H9 (cell line): Measurements from ENCODE around the gene FAM221B. TPM values are rescaled to one million over a fixed set of nuclear protein-coding genes. Genes with fewer than 3 reads are reported as not detected.

Experiments used
- DNase-seq: peaks from one replicate; pipeline ENCODE4 v3.0.0-alpha.2; 2017
- H2AFZ ChIP-seq: one replicate; pipeline ENCODE4 v1.6.1; 2013; ENCODE audit warnings: mild to moderate bottlenecking, low read length, control low read depth, moderate library complexity
- H2AK5ac ChIP-seq: 2 replicates; pipeline ENCODE4 v1.6.1; 2013; ENCODE audit warnings: low read length, control low read depth, mixed read lengths; ENCODE audit not compliant: insufficient read length
- H2BK120ac ChIP-seq: one replicate; pipeline ENCODE4 v1.6.1; 2013; ENCODE audit warnings: low read depth, mild to moderate bottlenecking, low read length, control low read depth, inconsistent platforms; ENCODE audit not compliant: poor library complexity, severe bottlenecking
- H2BK12ac ChIP-seq: 2 replicates; pipeline ENCODE4 v1.6.1; 2013; ENCODE audit warnings: low read length, control low read depth, mixed read lengths, low read depth; ENCODE audit not compliant: insufficient read length
- H2BK15ac ChIP-seq: 2 replicates; pipeline ENCODE4 v1.6.1; 2013; ENCODE audit warnings: low read depth, low read length, control low read depth
- H2BK20ac ChIP-seq: one replicate; pipeline ENCODE4 v1.6.1; 2013; ENCODE audit warnings: low read depth, mild to moderate bottlenecking, low read length, control low read depth, inconsistent platforms; ENCODE audit not compliant: poor library complexity, severe bottlenecking
- H2BK5ac ChIP-seq: 2 replicates; pipeline ENCODE4 v1.6.1; 2013; ENCODE audit warnings: low read length, control low read depth, mixed read lengths; ENCODE audit not compliant: insufficient read length
- H3K14ac ChIP-seq: 2 replicates; pipeline ENCODE4 v1.6.1; 2013; ENCODE audit warnings: low read length, control low read depth; ENCODE audit not compliant: insufficient read depth
- H3K18ac ChIP-seq: 2 replicates; pipeline ENCODE4 v1.6.1; 2013; ENCODE audit warnings: low read depth, mild to moderate bottlenecking, mixed read lengths, low read length, control low read depth; ENCODE audit not compliant: insufficient read length
- H3K23ac ChIP-seq: 2 replicates; pipeline ENCODE4 v1.6.1; 2013; ENCODE audit warnings: low read length, control low read depth, mixed read lengths, low read depth; ENCODE audit not compliant: insufficient read length
- H3K23me2 ChIP-seq: 2 replicates; pipeline ENCODE4 v1.6.1; 2013; ENCODE audit warnings: low read depth, mild to moderate bottlenecking, mixed read lengths, low read length, control low read depth; ENCODE audit not compliant: insufficient read length, poor library complexity, severe bottlenecking
- H3K27ac ChIP-seq: 2 replicates; pipeline ENCODE4 v1.5.1; 2013; ENCODE audit warnings: low read length, control low read depth, mixed read lengths, low read depth; ENCODE audit not compliant: insufficient read length
- H3K27me3 ChIP-seq: 2 replicates; pipeline ENCODE4 v1.6.1; 2013; ENCODE audit warnings: low read length, control low read depth, inconsistent platforms; ENCODE audit not compliant: insufficient read depth
- H3K4ac ChIP-seq: 2 replicates; pipeline ENCODE4 v1.6.1; 2013; ENCODE audit warnings: low read depth, mild to moderate bottlenecking, control low read depth, inconsistent platforms, low read length, moderate library complexity
- H3K4me1 ChIP-seq: 2 replicates; pipeline ENCODE4 v1.6.1; 2013; ENCODE audit warnings: low read length, control low read depth, inconsistent platforms; ENCODE audit not compliant: insufficient read depth
- H3K4me2 ChIP-seq: 2 replicates; pipeline ENCODE4 v1.6.1; 2013; ENCODE audit warnings: low read length, control low read depth, mixed read lengths; ENCODE audit not compliant: insufficient read length, insufficient read depth
- H3K56ac ChIP-seq: 2 replicates; pipeline ENCODE4 v1.6.1; 2013; ENCODE audit warnings: low read depth, mild to moderate bottlenecking, mixed read lengths, low read length, control low read depth; ENCODE audit not compliant: insufficient read length
- H3K79me1 ChIP-seq: 2 replicates; pipeline ENCODE4 v1.6.1; 2013; ENCODE audit warnings: low read depth, mild to moderate bottlenecking, moderate library complexity, low read length, control low read depth, inconsistent platforms; ENCODE audit not compliant: insufficient read depth, poor library complexity, severe bottlenecking
- H3K79me2 ChIP-seq: 2 replicates; pipeline ENCODE4 v1.6.1; 2013; ENCODE audit warnings: low read length, control low read depth, inconsistent platforms; ENCODE audit not compliant: insufficient read depth
- H3K9ac ChIP-seq: 2 replicates; pipeline ENCODE4 v1.6.1; 2013; ENCODE audit warnings: low read length, control low read depth, mixed read lengths; ENCODE audit not compliant: insufficient read length; ENCODE audit errors: extremely low read depth
- H3K9me3 ChIP-seq: one replicate; pipeline ENCODE4 v1.6.1; 2013; ENCODE audit warnings: low read depth, low read length, inconsistent platforms; ENCODE audit not compliant: control insufficient read depth
- H3T11ph ChIP-seq: one replicate; pipeline ENCODE4 v1.6.1; 2013; ENCODE audit warnings: mild to moderate bottlenecking, low read length, control low read depth, inconsistent platforms
- H4K20me1 ChIP-seq: one replicate; pipeline ENCODE4 v1.6.1; 2013; ENCODE audit not compliant: control insufficient read depth, insufficient read length, insufficient read depth
- H4K5ac ChIP-seq: 2 replicates; pipeline ENCODE4 v1.6.1; 2013; ENCODE audit warnings: low read depth, mild to moderate bottlenecking, mixed read lengths, low read length, control low read depth; ENCODE audit not compliant: insufficient read length
- H4K8ac ChIP-seq: replicated peaks from 2 replicates; pipeline ENCODE4 v1.6.1; 2013; ENCODE audit warnings: low read length, control low read depth, mixed read lengths, low read depth; ENCODE audit not compliant: insufficient read length
- H4K91ac ChIP-seq: 2 replicates; pipeline ENCODE4 v1.6.1; 2013; ENCODE audit warnings: low read depth, mild to moderate bottlenecking, moderate library complexity, mixed read lengths, low read length, control low read depth; ENCODE audit not compliant: insufficient read length
- H3K27ac Mint-ChIP-seq, 3 experiments: 2 replicates in 2 of 3; 3 replicates in 1 of 3; pipeline ENCODE4 v1.8.0; 2020 to 2021; ENCODE audit warnings: mixed read lengths in 3 of 3, mild to moderate bottlenecking in 1 of 3, moderate library complexity in 1 of 3
- H3K27me3 Mint-ChIP-seq: 2 replicates; pipeline ENCODE4 v1.8.0; 2021; ENCODE audit warnings: low read depth, mild to moderate bottlenecking, moderate library complexity, mixed read lengths
- H3K36me3 Mint-ChIP-seq, 3 experiments: 2 replicates in 2 of 3; 3 replicates in 1 of 3; pipeline ENCODE4 v1.8.0; 2020 to 2021; ENCODE audit warnings: low read depth in 3 of 3, mixed read lengths in 3 of 3; ENCODE audit not compliant: insufficient read depth in 1 of 3
- H3K4me1 Mint-ChIP-seq, 2 experiments: 2 replicates each; pipeline ENCODE4 v1.8.0; 2020; ENCODE audit warnings: mixed read lengths in 2 of 2
- H3K4me3 Mint-ChIP-seq, 2 experiments: 2 replicates in 1 of 2; 3 replicates in 1 of 2; pipeline ENCODE4 v1.8.0; 2020 to 2021; ENCODE audit warnings: mild to moderate bottlenecking in 2 of 2, mixed read lengths in 2 of 2, moderate library complexity in 1 of 2
- H3K9me3 Mint-ChIP-seq, 2 experiments: 2 replicates in 1 of 2; 3 replicates in 1 of 2; pipeline ENCODE4 v1.8.0; 2020; ENCODE audit warnings: mild to moderate bottlenecking in 2 of 2, mixed read lengths in 2 of 2, moderate library complexity in 1 of 2
- CTCF ChIP-seq: fragments of 200-600 bp; sonication (generic); conservative IDR thresholded peaks from 3 replicates; pipeline ENCODE4 v1.8.0; 2021; ENCODE audit warnings: antibody characterized with exemption, mild to moderate bottlenecking
- WGBS: extraction: QIAGEN DNeasy Blood & Tissue Kit; methylation state at CpG from one replicate; pipeline ENCODE4 v1.1.7; 2013; ENCODE audit warnings: missing lambda C conversion rate, low lambda C conversion rate, mixed read lengths; ENCODE audit not compliant: insufficient read length; ENCODE audit errors: extremely low coverage; 5-methylcytosine and 5-hydroxymethylcytosine counted together
- total RNA-seq: library from RNA; stranded (reverse); gene quantifications from 2 replicates; pipeline ENCODE4 v1.2.1, GENCODE V29; 2021

FAM221B gene
- total RNA-seq, 1 experiment from 2014 or later = not detected

GRCh38 chr9:35771534-35771933 lies 57.0 kb downstream of the FAM221B start:
- Histone ChIP-seq H2BK120ac (no peak overlapping the region), H3K4me1 (peaks cover 4% of the 10 kb centered on the region; the same call in 1 of the 2 replicates), H3T11ph (no peak overlapping the region), H3K79me1 (no peaks in the 10 kb centered on the region), H3K27me3 (no peaks in the 10 kb centered on the region), H3K14ac (no peak overlapping the region), H2BK5ac (no peak overlapping the region), H3K4ac (no peak overlapping the region), H3K9ac (no peak overlapping the region), H3K23ac (no peak overlapping the region), H4K20me1 (no peaks in the 10 kb centered on the region), H2AK5ac (no peak overlapping the region), H3K18ac (no peak overlapping the region), H4K8ac (no peak overlapping the region), H2AFZ (no peak overlapping the region), H2BK15ac (no peak overlapping the region), H4K91ac (no peak overlapping the region), H3K23me2 (no peaks in the 10 kb centered on the region), H3K56ac (no peak overlapping the region), H2BK20ac (no peak overlapping the region), H3K79me2 (no peaks in the 10 kb centered on the region), H3K27ac (no peak overlapping the region), H2BK12ac (no peak overlapping the region), H3K9me3 (no peaks in the 10 kb centered on the region), H4K5ac (no peak overlapping the region), H3K4me2 (no peak overlapping the region)
- no peaks in the 10 kb centered on the region for H3K36me3 Mint-ChIP-seq
- TF ChIP-seq CTCF = no peak
- H3K4me1 Mint-ChIP-seq = peaks cover 15 to 19% of the 10 kb centered on the region in 2 experiments
- H3K27ac Mint-ChIP-seq = no peak overlapping the region
- DNase-seq = no peak
- no peaks in the 10 kb centered on the region for H3K27me3 Mint-ChIP-seq
- no peaks in the 10 kb centered on the region for H3K9me3 Mint-ChIP-seq
- H3K4me3 Mint-ChIP-seq = no peak overlapping the region
- no CpG with 5 or more reads among the region's 1 CpG for WGBS
